GM12878 (cell line): ENCODE results near the gene LAMB1. TPM values are rescaled to one million over a fixed set of nuclear protein-coding genes. Genes with fewer than 3 reads are reported as not detected.

ENCODE experiments used
- ATAC-seq: fragments of 200-7000 bp; cut with Tn5 transposase; 3 replicates; pipeline ENCODE4 v1.9.1; 2020; ENCODE audit warnings: mild to moderate bottlenecking, moderate library complexity
- BruUV-seq: library from RNA; stranded (reverse); fragments of 400-500 nt; replicated peaks from 2 replicates; lab custom pipeline; 2021; lab: Mats Ljungman, UMichigan
- CTCF ChIA-PET: fragments of 300-600 bp; sonication (Branson Sonifier 250); formaldehyde crosslinking; extraction: SDS; loops from one replicate; lab custom pipeline; 2021; ENCODE audit warnings: inconsistent platforms; lab: Yijun Ruan, JAX
- POLR2A ChIA-PET: fragments of 350-600 bp; formaldehyde crosslinking; extraction: SDS; loops from one replicate; lab custom pipeline; 2021; ENCODE audit warnings: inconsistent platforms; lab: Charles Lee
- RAD21 ChIA-PET: fragments of 300-600 bp; sonication (Branson Sonifier 250); formaldehyde crosslinking; loops from one replicate; lab custom pipeline; 2023; ENCODE audit warnings: antibody characterized with exemption; ENCODE audit not compliant: unreplicated experiment; lab: Charles Lee
- SMC1A ChIA-PET: fragments of 300-600 bp; sonication (Branson Sonifier 250); formaldehyde crosslinking; loops from one replicate; lab custom pipeline; 2023; ENCODE audit not compliant: unreplicated experiment, uncharacterized antibody; lab: Charles Lee
- DNase-seq: peaks from one replicate; pipeline ENCODE4 v3.0.0-alpha.2; 2011; ENCODE audit warnings: low read depth, low spot score
- FAIRE-seq: peaks from 3 replicates; lab custom pipeline; 2011; peaks lifted over from hg19 to GRCh38; lab: Jason Lieb, UNC
- H2AFZ ChIP-seq: 2 replicates; pipeline ENCODE4 v1.6.0; 2011; ENCODE audit warnings: low read depth, low read length, control low read depth; ENCODE audit not compliant: control insufficient read depth
- H3K27ac ChIP-seq: 2 replicates; pipeline ENCODE4 v1.5.1; 2011; ENCODE audit warnings: control low read depth; ENCODE audit not compliant: control insufficient read depth, insufficient read depth
- H3K27me3 ChIP-seq, 2 experiments: replicated peaks in 1 of 2; 2 replicates each; pipeline versions ENCODE4 v1.6.0 to v1.6.1; 2011; ENCODE audit warnings: low read length in 1 of 2; ENCODE audit not compliant: control insufficient read depth in 2 of 2, insufficient read depth in 2 of 2
- H3K36me3 ChIP-seq, 2 experiments: 2 replicates each; pipeline ENCODE4 v1.5.1; 2011; ENCODE audit warnings: low read length in 1 of 2; ENCODE audit not compliant: control insufficient read depth in 2 of 2, insufficient read depth in 2 of 2
- H3K4me1 ChIP-seq: 2 replicates; pipeline ENCODE4 v1.6.1; 2011; ENCODE audit warnings: mild to moderate bottlenecking, low read length, moderate library complexity, mixed read lengths; ENCODE audit not compliant: control insufficient read depth, insufficient read depth
- H3K4me2 ChIP-seq: 2 replicates; pipeline ENCODE4 v1.6.0; 2011; ENCODE audit warnings: control low read depth; ENCODE audit not compliant: control insufficient read depth, insufficient read depth
- H3K4me3 ChIP-seq: fragments of 200-600 bp; sonication (generic); 2 replicates; pipeline ENCODE4 v1.5.1; 2016
- H3K79me2 ChIP-seq: 2 replicates; pipeline ENCODE4 v1.6.0; 2011; ENCODE audit warnings: low read length; ENCODE audit not compliant: control insufficient read depth, insufficient read depth
- H3K9ac ChIP-seq: 2 replicates; pipeline ENCODE4 v1.8.0; 2011; ENCODE audit warnings: low read length, control low read depth, mixed read lengths; ENCODE audit not compliant: control insufficient read depth, insufficient read depth
- H3K9me3 ChIP-seq: replicated peaks from 3 replicates; pipeline ENCODE4 v1.5.1; 2011; ENCODE audit warnings: mild to moderate bottlenecking, low read length; ENCODE audit not compliant: control insufficient read depth, insufficient read depth
- H4K20me1 ChIP-seq: 2 replicates; pipeline ENCODE4 v1.6.0; 2011; ENCODE audit not compliant: control insufficient read depth, insufficient read depth
- KLF5 ChIP-seq: fragments of 450-650 bp; IDR thresholded peaks from 2 replicates; pipeline ENCODE4 v1.6.1; 2014; ENCODE audit warnings: mild to moderate bottlenecking; ENCODE audit not compliant: partially characterized antibody
- RFX5 ChIP-seq: IDR thresholded peaks from 2 replicates; pipeline ENCODE4 v1.6.1; 2011; ENCODE audit warnings: low read depth, low read length, improper control_type of control experiment
- WGBS: methylation state at CpG from one replicate; pipeline ENCODE4 v1.1.6; 2016; ENCODE audit warnings: low lambda C conversion rate; ENCODE audit not compliant: insufficient replicate concordance, insufficient coverage; ENCODE audit errors: missing lambda C conversion rate; 5-methylcytosine and 5-hydroxymethylcytosine counted together
- in situ Hi-C: fragments of 300-500 bp; cut with MboI; formaldehyde crosslinking; loops from 9 replicates; pipeline ENCODE4 v1.14.3; 2018; ENCODE audit warnings: mixed read lengths
- intact Hi-C: fragments of 100-400 bp; cut with micrococcal nuclease; formaldehyde crosslinking; loops from one replicate; pipeline ENCODE4 v1.14.2; 2022; ENCODE audit not compliant: unreplicated experiment
- polyA plus RNA-seq, 11 experiments: library from polyadenylated mRNA; depleted of rRNA in 4 of 11; unstranded in 6 of 11; stranded (reverse) in 5 of 11; fragments of >200 nt; fragmentation: Nextera tagmentation in 4 of 11; fragmentation: Illumina TruSeq in 1 of 11; extraction: Ambion mirVana in 4 of 11; extraction: Trizol in 1 of 11; gene quantifications; 1 replicate in 1 of 11; 2 replicates in 10 of 11; pipeline versions ENCODE4 v1.2.1 to v1.2.3, GENCODE V29; 2011 to 2016; ENCODE audit warnings: inconsistent platforms in 2 of 11, missing spikeins in 2 of 11, low read depth in 1 of 11
- total RNA-seq, 4 experiments: library from RNA; depleted of rRNA in 3 of 4; stranded (reverse); fragments of >200 nt in 3 of 4; fragmentation: Illumina TruSeq in 1 of 4; extraction: Trizol in 1 of 4; gene quantifications; 2 replicates each; pipeline versions ENCODE4 v1.2.1 to v1.2.3, GENCODE V29; 2013 to 2021
- TF ChIP-seq, protein P1 (sequence below): fragments of 450-650 bp; formaldehyde crosslinking; IDR thresholded peaks from 2 replicates; pipeline ENCODE4 v1.5.0; 2022; ENCODE audit warnings: mild to moderate bottlenecking, missing genetic modification characterization

Gene LAMB1
- total and polyA plus RNA-seq, 10 of the 15 experiments (the other 5 are each of a cell fraction or from before 2014, with no cell fraction given): 0.05 to 2.2 (median 1.2) TPM; not detected in 4

DNA sequence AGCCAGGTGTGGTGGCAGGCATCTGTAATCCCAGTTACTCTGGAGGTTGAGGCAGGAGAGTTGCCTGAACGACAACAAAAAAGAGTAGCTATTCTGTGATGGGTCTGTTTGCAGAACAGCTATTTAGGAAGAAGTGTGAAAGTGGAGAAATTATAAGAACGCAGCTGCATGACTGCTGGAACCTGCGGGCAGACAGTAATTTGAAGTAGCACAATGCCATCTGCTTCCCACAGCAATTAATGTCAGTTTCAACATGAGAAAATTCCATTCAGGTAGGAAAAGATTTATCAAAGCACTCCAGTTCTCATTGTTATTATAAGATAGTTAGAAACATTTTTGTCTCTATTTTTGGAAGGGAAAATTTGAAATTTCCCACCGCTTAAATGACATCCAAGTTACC is 21.5 kb downstream of the LAMB1 start:
- Histone ChIP-seq H3K27me3 (peaks cover 0 to 1% of the 10 kb centered on the region in 2 experiments; a peak in 2 of 4 replicates), H3K9ac (no peak overlapping the region), H3K9me3 (no peaks in the 10 kb centered on the region), H3K27ac (no peak overlapping the region), H3K79me2 (no peaks in the 10 kb centered on the region), H3K4me3 (no peak overlapping the region), H3K4me2 (no peak overlapping the region)
- CTCF ChIA-PET: no interaction called here
- intact Hi-C loops: no loop called here
- DNase-seq: no peak
- in situ Hi-C loops: no loop called here
- TF ChIP-seq KLF5: no peak
- TF ChIP-seq, protein P1, sequence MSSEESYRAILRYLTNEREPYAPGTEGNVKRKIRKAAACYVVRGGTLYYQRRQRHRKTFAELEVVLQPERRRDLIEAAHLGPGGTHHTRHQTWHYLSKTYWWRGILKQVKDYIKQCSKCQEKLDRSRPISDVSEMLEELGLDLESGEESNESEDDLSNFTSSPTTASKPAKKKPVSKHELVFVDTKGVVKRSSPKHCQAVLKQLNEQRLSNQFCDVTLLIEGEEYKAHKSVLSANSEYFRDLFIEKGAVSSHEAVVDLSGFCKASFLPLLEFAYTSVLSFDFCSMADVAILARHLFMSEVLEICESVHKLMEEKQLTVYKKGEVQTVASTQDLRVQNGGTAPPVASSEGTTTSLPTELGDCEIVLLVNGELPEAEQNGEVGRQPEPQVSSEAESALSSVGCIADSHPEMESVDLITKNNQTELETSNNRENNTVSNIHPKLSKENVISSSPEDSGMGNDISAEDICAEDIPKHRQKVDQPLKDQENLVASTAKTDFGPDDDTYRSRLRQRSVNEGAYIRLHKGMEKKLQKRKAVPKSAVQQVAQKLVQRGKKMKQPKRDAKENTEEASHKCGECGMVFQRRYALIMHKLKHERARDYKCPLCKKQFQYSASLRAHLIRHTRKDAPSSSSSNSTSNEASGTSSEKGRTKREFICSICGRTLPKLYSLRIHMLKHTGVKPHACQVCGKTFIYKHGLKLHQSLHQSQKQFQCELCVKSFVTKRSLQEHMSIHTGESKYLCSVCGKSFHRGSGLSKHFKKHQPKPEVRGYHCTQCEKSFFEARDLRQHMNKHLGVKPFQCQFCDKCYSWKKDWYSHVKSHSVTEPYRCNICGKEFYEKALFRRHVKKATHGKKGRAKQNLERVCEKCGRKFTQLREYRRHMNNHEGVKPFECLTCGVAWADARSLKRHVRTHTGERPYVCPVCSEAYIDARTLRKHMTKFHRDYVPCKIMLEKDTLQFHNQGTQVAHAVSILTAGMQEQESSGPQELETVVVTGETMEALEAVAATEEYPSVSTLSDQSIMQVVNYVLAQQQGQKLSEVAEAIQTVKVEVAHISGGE (CRISPR knock-in tag): no peak
- no peak for TF ChIP-seq RFX5
- TF ChIP-seq, all 136 proteins: peak for 0
- FAIRE-seq (no peak), ATAC-seq (no peak)
- RAD21 ChIA-PET: interaction anchor here (1.0 kb wide), 1 partner anchor 36 kb away, joined by 3 read pairs; no protein-coding TSS in a partner anchor
- H3K4me1 ChIP-seq: no peaks in the 10 kb centered on the region
- no TSS peak for BruUV-seq
- no peaks in the 10 kb centered on the region for H3K36me3 ChIP-seq
- POLR2A ChIA-PET: no interaction called here
- 43% methylated on average over 4 of the region's 4 CpGs for WGBS
- no peak overlapping the region for H2AFZ ChIP-seq
- SMC1A ChIA-PET: interaction anchor here (0.6 to 1.1 kb wide), 3 partner anchors 9 to 43 kb away, joined by 3 read pairs; no protein-coding TSS in a partner anchor
- no peaks in the 10 kb centered on the region for H4K20me1 ChIP-seq
